HepG2 (cell line): ENCODE data around the gene MIPEP. TPM values are rescaled to one million over a fixed set of nuclear protein-coding genes. Genes with fewer than 3 reads are reported as not detected.

ENCODE experiments used
- ATAC-seq: fragments of 200-7000 bp; cut with Tn5 transposase; 3 replicates; pipeline ENCODE4 v1.9.1; 2020; ENCODE audit warnings: mild to moderate bottlenecking, moderate library complexity
- BruUV-seq: library from RNA; stranded (reverse); fragments of 400-500 nt; replicated peaks from 2 replicates; lab custom pipeline; 2021; lab: Mats Ljungman, UMichigan
- CTCF ChIA-PET: fragments of 300-600 bp; formaldehyde crosslinking; extraction: SDS; loops from one replicate; lab custom pipeline; 2021; ENCODE audit warnings: low total read pairs, inconsistent platforms, low intra/inter-chr PET ratio; lab: Yijun Ruan, JAX
- POLR2A ChIA-PET: fragments of 350-600 bp; sonication (Branson Sonifier 250); formaldehyde crosslinking; loops from one replicate; lab custom pipeline; 2020; ENCODE audit warnings: antibody characterized with exemption, inconsistent platforms; lab: Yijun Ruan, JAX
- DNase-seq: peaks from one replicate; pipeline ENCODE4 v3.0.0-alpha.2; 2015; ENCODE audit warnings: low spot score
- FAIRE-seq: peaks from 3 replicates; lab custom pipeline; 2011; peaks lifted over from hg19 to GRCh38; lab: Jason Lieb, UNC
- H2AFZ ChIP-seq: one replicate; pipeline ENCODE4 v1.6.1; 2011; ENCODE audit warnings: low read length, inconsistent platforms
- H3K27ac ChIP-seq: fragments of 300-600 bp; 3 replicates; pipeline ENCODE4 v1.8.0; 2011; ENCODE audit warnings: mixed run types, mild to moderate bottlenecking, mixed read lengths, low read length, inconsistent platforms; ENCODE audit not compliant: insufficient read depth; ENCODE audit errors: extremely low read length
- H3K27me3 ChIP-seq, 2 experiments: fragments of 200-600 bp in 1 of 2; 2 replicates in 1 of 2; 3 replicates in 1 of 2; pipeline versions ENCODE4 v1.6.0 to v1.8.0; 2011; ENCODE audit warnings: low read length in 2 of 2, mild to moderate bottlenecking in 2 of 2, moderate library complexity in 2 of 2, inconsistent platforms in 1 of 2; ENCODE audit not compliant: insufficient read depth in 2 of 2, control insufficient read depth in 1 of 2
- H3K36me3 ChIP-seq, 2 experiments: fragments of 200-600 bp in 1 of 2; replicated peaks in 1 of 2; 2 replicates in 1 of 2; 3 replicates in 1 of 2; pipeline versions ENCODE4 v1.5.1 to v1.8.0; 2011; ENCODE audit warnings: low read length in 2 of 2, inconsistent platforms in 1 of 2; ENCODE audit not compliant: insufficient read depth in 2 of 2, control insufficient read depth in 1 of 2
- H3K4me1 ChIP-seq: 2 replicates; pipeline ENCODE4 v1.5.1; 2012; ENCODE audit warnings: low read length, inconsistent platforms; ENCODE audit not compliant: insufficient read depth
- H3K4me2 ChIP-seq: 2 replicates; pipeline ENCODE4 v1.6.0; 2011; ENCODE audit warnings: low read depth, low read length, inconsistent platforms
- H3K4me3 ChIP-seq, 3 experiments: fragments of 200-600 bp in 1 of 3; sonication (generic), shearing (Covaris generic) in 1 of 3; replicated peaks in 1 of 3; 2 replicates each; pipeline ENCODE4 v1.5.1; 2011 to 2016; ENCODE audit warnings: low read length in 3 of 3, inconsistent platforms in 2 of 3, low read depth in 2 of 3, mild to moderate bottlenecking in 2 of 3, control low read depth in 1 of 3, mixed read lengths in 1 of 3; ENCODE audit not compliant: insufficient read depth in 1 of 3
- H3K79me2 ChIP-seq: one replicate; pipeline ENCODE4 v1.6.1; 2011; ENCODE audit warnings: low read length, inconsistent platforms; ENCODE audit not compliant: insufficient read depth
- H3K9ac ChIP-seq: 2 replicates; pipeline ENCODE4 v1.6.0; 2011; ENCODE audit warnings: mild to moderate bottlenecking, low read depth, low read length, inconsistent platforms; ENCODE audit not compliant: insufficient read depth
- H3K9me3 ChIP-seq: 2 replicates; pipeline ENCODE4 v1.5.1; 2012; ENCODE audit warnings: mild to moderate bottlenecking, low read length
- H4K20me1 ChIP-seq: 2 replicates; pipeline ENCODE4 v1.6.0; 2011; ENCODE audit warnings: inconsistent platforms, mild to moderate bottlenecking, low read length, moderate library complexity; ENCODE audit not compliant: insufficient read depth
- ATF7-NPFF ChIP-seq: sonication (generic); formaldehyde crosslinking; IDR thresholded peaks from 2 replicates; pipeline ENCODE4 v1.8.1; 2023; ENCODE audit warnings: mild to moderate bottlenecking, low read depth, missing genetic modification reagents, moderate library complexity
- KAT8 ChIP-seq: IDR thresholded peaks from 2 replicates; pipeline ENCODE4 v1.6.1; 2016; ENCODE audit warnings: missing genetic modification reagents, missing compliant biosample characterization
- NFYC ChIP-seq: IDR thresholded peaks from 2 replicates; pipeline ENCODE4 v1.6.1; 2016; ENCODE audit warnings: missing genetic modification reagents, missing compliant biosample characterization
- NR2F2 ChIP-seq: IDR thresholded peaks from 2 replicates; pipeline ENCODE4 v1.6.1; 2012; ENCODE audit warnings: low read depth, inconsistent platforms, borderline replicate concordance
- PAX8 ChIP-seq: sonication (generic); formaldehyde crosslinking; IDR thresholded peaks from 2 replicates; pipeline ENCODE4 v1.8.0; 2022; ENCODE audit warnings: mild to moderate bottlenecking, missing genetic modification reagents, borderline replicate concordance
- PPARG ChIP-seq: conservative IDR thresholded peaks from 2 replicates; pipeline ENCODE4 v1.6.1; 2016; ENCODE audit warnings: missing biosample characterization, missing genetic modification reagents
- PRDM15 ChIP-seq: sonication (generic); formaldehyde crosslinking; IDR thresholded peaks from 2 replicates; pipeline ENCODE4 v1.4.0; 2020; ENCODE audit warnings: missing genetic modification reagents
- TBX3 ChIP-seq: fragments of 450-650 bp; IDR thresholded peaks from 2 replicates; pipeline ENCODE4 v1.6.1; 2017; ENCODE audit warnings: antibody characterized with exemption, mild to moderate bottlenecking, inconsistent platforms, borderline replicate concordance
- TCF12 ChIP-seq, 2 experiments: fragments of 450-650 bp in 1 of 2; sonication (generic) in 1 of 2; formaldehyde crosslinking in 1 of 2; IDR thresholded peaks; 2 replicates each; pipeline versions ENCODE4 v1.6.1 to v1.8.0; 2017 to 2022; ENCODE audit warnings: antibody characterized with exemption in 1 of 2, mild to moderate bottlenecking in 1 of 2, missing genetic modification reagents in 1 of 2, moderate library complexity in 1 of 2
- ZNF577 ChIP-seq: sonication (generic); formaldehyde crosslinking; IDR thresholded peaks from 2 replicates; pipeline ENCODE4 v1.4.0; 2020; ENCODE audit warnings: mild to moderate bottlenecking, low read depth, missing genetic modification reagents, borderline replicate concordance
- whole genome bisulfite sequencing: methylation state at CpG from one replicate; pipeline ENCODE4 v1.1.6; 2017; ENCODE audit warnings: low lambda C conversion rate; 5-methylcytosine and 5-hydroxymethylcytosine counted together
- in situ Hi-C: cut with HindIII; loops from 2 replicates; pipeline ENCODE4 v1.10.0; 2017; ENCODE audit warnings: low pct_unique_long_range_greater_than_20kb; ENCODE audit not compliant: extremely low pct_ligation_motif_present
- intact Hi-C: fragments of 100-400 bp; cut with micrococcal nuclease; formaldehyde crosslinking; loops from one replicate; pipeline ENCODE4 v1.10.0; 2022; ENCODE audit not compliant: unreplicated experiment
- polyA plus RNA-seq, 8 experiments: library from polyadenylated mRNA; depleted of rRNA in 3 of 8; stranded (reverse) in 7 of 8; unstranded in 1 of 8; fragments of >200 nt; fragmentation: Illumina TruSeq in 4 of 8; extraction: Trizol in 4 of 8; gene quantifications; 2 replicates each; pipeline versions ENCODE4 v1.2.1 to v1.2.3, GENCODE V29; 2011 to 2016; ENCODE audit warnings: low read depth in 4 of 8, missing spikeins in 1 of 8, mixed read lengths in 1 of 8; ENCODE audit not compliant: insufficient read depth in 1 of 8
- total RNA-seq, 5 experiments: library from RNA; depleted of rRNA; stranded (reverse); fragments of >200 nt; fragmentation: Illumina TruSeq; extraction: Trizol; gene quantifications; 2 replicates each; pipeline ENCODE4 v1.2.3, GENCODE V29; 2016; ENCODE audit warnings: low read depth in 1 of 5

The MIPEP gene
- total and polyA plus RNA-seq, 2 of the 13 experiments (the other 11 are each of a cell fraction or from before 2014, with no cell fraction given): 9.3 to 24.1 TPM

- Histone ChIP-seq H3K4me1 (no peaks in the 10 kb centered on the region), H3K9ac (no peak overlapping the region), H2AFZ (no peak overlapping the region), H3K9me3 (no peaks in the 10 kb centered on the region), H4K20me1 (no peaks in the 10 kb centered on the region), H3K36me3 (peaks cover 0 to 5% of the 10 kb centered on the region in 2 experiments; a peak in 1 of 5 replicates), H3K27ac (no peak overlapping the region), H3K27me3 (no peaks in the 10 kb centered on the region), H3K4me2 (no peak overlapping the region), H3K4me3 (no peak overlapping the region), H3K79me2 (no peaks in the 10 kb centered on the region)
- ChIA-PET CTCF (no interaction called here), POLR2A (no interaction called here)
- TF ChIP-seq TCF12 (IDR thresholded peaks at IDR 0.05) (no peak), TCF12 (CRISPR knock-in tag; IDR thresholded peaks at IDR 0.05) (no peak), PPARG (CRISPR knock-in tag) (no peak), ZNF577 (CRISPR knock-in tag) (no peak), PAX8 (no peak), NFYC (no peak), PRDM15 (CRISPR knock-in tag) (no peak), NR2F2 (no peak), KAT8 (CRISPR knock-in tag) (no peak), TBX3 (no peak), ATF7-NPFF (CRISPR knock-in tag) (no peak)
- BruUV-seq: no TSS peak
- no peak for ATAC-seq
- in situ Hi-C loops (no loop called here), intact Hi-C loops (no loop called here)
- 70% methylated on average over 4 of the region's 4 CpGs for WGBS
- no peak for FAIRE-seq
- DNase-seq: no peak
Observed at GRCh38 chr13:23806874-23807526, 82.2 kb downstream of the MIPEP start.
